SK-N-SH (cell line): ENCODE results near the gene DPRX.

Source experiments
- CTCF ChIP-seq: fragments of 200-600 bp; sonication (generic); IDR thresholded peaks from 2 replicates; pipeline ENCODE4 v1.6.1; 2017; ENCODE audit warnings: antibody characterized with exemption, mild to moderate bottlenecking, moderate library complexity
- EP300 ChIP-seq, 2 experiments: IDR thresholded peaks; 2 replicates each; pipeline versions ENCODE4 v1.4.0 to v1.6.1; 2012; ENCODE audit warnings: borderline replicate concordance in 1 of 2, low read depth in 1 of 2, low read length in 1 of 2
- GABPA ChIP-seq: IDR thresholded peaks from 2 replicates; pipeline ENCODE4 v1.4.0; 2012; ENCODE audit warnings: low read depth, mild to moderate bottlenecking
- RAD21 ChIP-seq: IDR thresholded peaks from 2 replicates; pipeline ENCODE4 v1.6.1; 2012; ENCODE audit warnings: mild to moderate bottlenecking, low read length
- RFX5 ChIP-seq: IDR thresholded peaks from 2 replicates; pipeline ENCODE4 v1.6.1; 2012; ENCODE audit warnings: mild to moderate bottlenecking, improper control_type of control experiment, low read length
- YY1 ChIP-seq: IDR thresholded peaks from 2 replicates; pipeline ENCODE4 v1.4.0; 2012; ENCODE audit warnings: low read depth, mild to moderate bottlenecking

GRCh38 chr19:53652476-53652875 lies 20.7 kb downstream of the DPRX start:
- TF ChIP-seq YY1 (no peak), EP300 (IDR thresholded peaks at IDR 0.05; ENCODE audit: borderline replicate concordance in 1 of 2, low read depth in 1 of 2, low read length in 1 of 2) (no peak), RFX5 (no peak), GABPA (no peak), CTCF (no peak), RAD21 (no peak)
